Cardiac fibroblast (primary cell): Measurements from ENCODE around the gene NYAP1.

Experiments
- DNase-seq, 2 donors: peaks; one replicate each; pipeline versions ENCODE4 v3.0.0 to v3.0.0-alpha.2; 2010; ENCODE audit warnings: low read depth in 2 of 2
- H3K4me3 ChIP-seq, 2 donors: replicated peaks in 1 of 2; 1 replicate in 1 of 2; 2 replicates in 1 of 2; pipeline ENCODE4 v1.5.1; 2011; ENCODE audit warnings: low read depth in 2 of 2, low read length in 2 of 2, mild to moderate bottlenecking in 2 of 2, moderate library complexity in 1 of 2
- CTCF ChIP-seq: IDR thresholded peaks from one replicate; pipeline ENCODE4 v1.5.1; 2011; ENCODE audit warnings: low read depth, mild to moderate bottlenecking, low read length, inconsistent platforms

The NYAP1 gene

DNA sequence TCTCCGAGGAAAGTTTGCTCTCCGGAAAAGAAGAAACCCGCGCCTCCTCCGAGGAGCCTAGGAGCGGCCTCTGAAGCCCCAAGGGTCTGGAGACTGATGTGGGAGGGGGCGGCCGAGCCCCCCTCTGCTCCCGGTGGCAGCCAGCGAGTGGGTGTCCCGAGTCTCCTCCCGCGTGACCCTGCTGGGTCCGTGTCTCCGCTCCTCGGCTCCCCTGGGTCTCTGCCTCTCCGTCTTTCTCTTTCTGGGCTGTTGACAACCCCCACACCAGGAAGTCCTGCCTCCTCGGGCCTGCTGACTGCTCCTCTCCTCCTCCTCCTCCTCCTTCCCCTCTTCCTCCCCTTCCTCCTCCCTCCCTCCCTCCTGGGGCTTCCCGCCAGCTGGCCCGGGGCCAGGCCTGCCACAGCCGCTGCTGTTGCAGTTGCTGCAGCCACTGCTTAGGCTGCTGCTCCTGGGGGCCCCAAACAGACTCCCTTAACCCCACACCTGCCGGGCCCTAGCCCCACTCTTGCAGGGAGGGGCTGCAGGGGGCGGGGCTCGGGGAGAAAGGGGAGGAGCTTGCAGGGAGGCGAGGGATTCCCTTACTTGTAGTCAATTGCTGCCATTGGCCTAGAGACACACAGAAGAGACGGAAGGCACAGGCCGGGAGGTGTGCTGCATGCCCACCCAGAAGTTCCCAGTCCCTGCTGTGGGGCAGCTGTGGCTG lies 4.6 kb upstream of the NYAP1 start, which contains the start of gene TSC22D4:
TSC22D4 (minus strand) TSS at position 257 of the 703 bp plus-strand sequence. CDS start 1,176 bp downstream, outside the sequence.
- no peak for TF ChIP-seq CTCF

DNA sequence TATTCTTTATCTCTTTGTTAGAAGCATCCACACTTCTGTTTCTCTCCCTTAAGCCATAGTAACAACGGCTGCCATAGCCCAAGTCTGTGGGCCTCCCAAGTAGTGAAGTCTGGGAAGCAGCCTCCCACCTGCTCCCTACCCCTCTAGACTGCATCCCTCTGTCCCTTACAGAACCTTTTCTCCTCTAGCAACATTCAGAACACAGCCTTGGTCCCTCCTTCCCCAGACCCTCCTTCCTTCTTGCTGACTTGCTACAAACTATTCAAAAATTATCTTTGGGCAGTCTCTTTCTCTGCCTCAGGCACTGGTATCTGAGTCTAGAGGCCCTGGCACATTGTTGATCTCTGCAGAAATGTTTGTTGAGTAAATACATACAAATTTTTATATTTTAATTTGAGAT lies 2.3 kb upstream of the NYAP1 start:
- no peak overlapping the region for H3K4me3 ChIP-seq
- DNase-seq, result no peak
- TF ChIP-seq CTCF, result no peak

More for the DNA sequence above, 4.6 kb upstream of the NYAP1 start, which contains the start of gene TSC22D4:
- peak within 1 kb of the TSS; percentile 90 to 97 for H3K4me3 ChIP-seq
- peak; percentile 94 to 98 for DNase-seq

GRCh38 chr7:100482728-100483089 lies 1.0 kb upstream of the NYAP1 start:
- DNase-seq, result no peak
- no peak for TF ChIP-seq CTCF

GRCh38 chr7:100483090-100483721 lies 521 bp upstream of the NYAP1 start:
- TF ChIP-seq CTCF, result peak; percentile 36
- DNase-seq, result peak; percentile 37 to 66
- H3K4me3 ChIP-seq, result peak overlapping the region; percentile 59

More at GRCh38 chr7:100482728-100483089, 1.0 kb upstream of the NYAP1 start:
- peak overlapping the region; percentile 53 to 59 for H3K4me3 ChIP-seq

GRCh38 chr7:100484673-100485045 lies 932 bp downstream of the NYAP1 start:
- no peak for DNase-seq
- H3K4me3 ChIP-seq, result peak overlapping the region in 1 of 2 donors; percentile 59
- TF ChIP-seq CTCF, result no peak

- no peak for TF ChIP-seq CTCF
- DNase-seq, result peak in 1 of 2 donors; percentile 37
- H3K4me3 ChIP-seq, result no peak overlapping the region
These were observed 1.7 kb downstream of the NYAP1 start for GRCh38 chr7:100485471-100485876.
